Sigmoid colon (tissue), 7 donors: ENCODE data around the gene ATP6V1G1. TPM values are rescaled to one million over a fixed set of nuclear protein-coding genes. Genes with fewer than 3 reads are reported as not detected.

ENCODE experiments used
- DNase-seq: peaks from one replicate; pipeline ENCODE4 v3.0.0-alpha.2; 2019
- H3K27ac ChIP-seq, 4 donors: fragments of 200-600 bp; sonication (generic); one replicate each; pipeline ENCODE4 v1.5.1; 2016 to 2019; ENCODE audit warnings: mild to moderate bottlenecking in 1 of 4
- H3K27me3 ChIP-seq, 3 donors: fragments of 200-600 bp; sonication (generic); one replicate each; pipeline ENCODE4 v1.5.1; 2019; ENCODE audit warnings: mild to moderate bottlenecking in 1 of 3
- H3K36me3 ChIP-seq, 4 donors: fragments of 200-600 bp; sonication (generic); one replicate each; pipeline ENCODE4 v1.5.1; 2016 to 2019
- H3K4me1 ChIP-seq, 4 donors: fragments of 200-600 bp; sonication (generic); one replicate each; pipeline ENCODE4 v1.5.1; 2017 to 2019
- H3K4me3 ChIP-seq, 4 donors: fragments of 200-600 bp; sonication (generic); one replicate each; pipeline ENCODE4 v1.5.1; 2017 to 2019; ENCODE audit warnings: mild to moderate bottlenecking in 2 of 4, moderate library complexity in 1 of 4
- H3K9me3 ChIP-seq, 4 donors: fragments of 200-600 bp in 3 of 4; sonication (generic) in 3 of 4; one replicate each; pipeline versions ENCODE4 v1.5.1 to v1.6.1; 2013 to 2019
- CTCF ChIP-seq, 4 experiments: fragments of 450-650 bp in 3 of 4; fragments of 200-600 bp in 1 of 4; IDR thresholded peaks; one replicate each; pipeline ENCODE4 v1.5.1; 2016 to 2019; ENCODE audit warnings: antibody characterized with exemption in 4 of 4, mild to moderate bottlenecking in 3 of 4, moderate library complexity in 2 of 4
- EP300 ChIP-seq, 4 donors: sonication (generic); formaldehyde crosslinking; IDR thresholded peaks; one replicate each; pipeline ENCODE4 v1.6.1; 2017; ENCODE audit warnings: antibody characterized with exemption in 4 of 4
- POLR2A ChIP-seq, 2 donors: fragments of 450-650 bp; IDR thresholded peaks; one replicate each; pipeline ENCODE4 v1.6.1; 2016; ENCODE audit warnings: antibody characterized with exemption in 2 of 2, mild to moderate bottlenecking in 2 of 2, moderate library complexity in 2 of 2
- POLR2AphosphoS5 ChIP-seq, 4 donors: sonication (generic); formaldehyde crosslinking; IDR thresholded peaks; one replicate each; pipeline ENCODE4 v1.6.1; 2017; ENCODE audit warnings: antibody characterized with exemption in 4 of 4
- WGBS, 2 donors: extraction: QIAGEN DNeasy Blood & Tissue Kit; methylation state at CpG; one replicate each; pipeline ENCODE4 v1.1.7; 2013; 5-methylcytosine and 5-hydroxymethylcytosine counted together
- intact Hi-C: fragments of 100-400 bp; cut with DNase I; formaldehyde crosslinking; loops from one replicate; pipeline ENCODE4 v1.15.1; 2023
- polyA plus RNA-seq, 3 donors: library from polyadenylated mRNA; stranded (reverse); fragments of 200-250 nt; gene quantifications; one replicate each; pipeline ENCODE4 v1.2.3, GENCODE V29; 2013
- total RNA-seq, 4 donors: library from RNA; depleted of rRNA; stranded (reverse); fragments of >200 nt; gene quantifications; one replicate each; pipeline ENCODE4 v1.1.0, GENCODE V29; 2016
- donor health status: healthy with polysubstance abuse.
- donor health status: Bipolar disorder and iron deficiency.
- donor health status: healthy.

ATP6V1G1 gene, protein sequence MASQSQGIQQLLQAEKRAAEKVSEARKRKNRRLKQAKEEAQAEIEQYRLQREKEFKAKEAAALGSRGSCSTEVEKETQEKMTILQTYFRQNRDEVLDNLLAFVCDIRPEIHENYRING
- total RNA-seq (100 to 1,000 TPM; 124 to 185 (median 155) TPM), polyA plus RNA-seq (100 to 1,000 TPM; 114 to 256 (median 236) TPM)

- peaks cover 0 to 48% (median 45%) of the 10 kb centered on the region in 4 donors for H3K4me1 ChIP-seq
- 1% methylated on average over 52 of the region's 52 CpGs for WGBS, 2 donors
- H3K9me3 ChIP-seq, result no peaks in the 10 kb centered on the region
- H3K27ac ChIP-seq, result peak within 1 kb of the TSS; percentile 85 to 92 (median 90)
- H3K27me3 ChIP-seq, result no peaks in the 10 kb centered on the region
- peaks cover 0 to 2% (median 0%) of the 10 kb centered on the region in 4 donors for H3K36me3 ChIP-seq
- TF ChIP-seq CTCF (IDR thresholded peaks at IDR 0.05), result no peak
- TF ChIP-seq POLR2AphosphoS5 (IDR thresholded peaks at IDR 0.05), result peak; percentile 94 to 99 (median 98)
- TF ChIP-seq POLR2A (IDR thresholded peaks at IDR 0.05), result peak; percentile 86 to 93
- TF ChIP-seq EP300 (IDR thresholded peaks at IDR 0.05), result peak in 1 of 4 donors; percentile 64
- peak within 1 kb of the TSS; percentile 72 to 88 (median 76) for H3K4me3 ChIP-seq
- peak; percentile 100 for DNase-seq
- intact Hi-C loops, result loop anchor here (1.0 to 5.0 kb wide), 3 partner anchors 25 to 190 kb away; partner anchors contain the start of gene WHRN
Measured at GRCh38 chr9:114587345-114588202, at the start of gene ATP6V1G1. Gene ATP6V1G1, plus strand, starts transcription at chr9:114587769. Its CDS starts 70 bp downstream, at chr9:114587839.

DNA sequence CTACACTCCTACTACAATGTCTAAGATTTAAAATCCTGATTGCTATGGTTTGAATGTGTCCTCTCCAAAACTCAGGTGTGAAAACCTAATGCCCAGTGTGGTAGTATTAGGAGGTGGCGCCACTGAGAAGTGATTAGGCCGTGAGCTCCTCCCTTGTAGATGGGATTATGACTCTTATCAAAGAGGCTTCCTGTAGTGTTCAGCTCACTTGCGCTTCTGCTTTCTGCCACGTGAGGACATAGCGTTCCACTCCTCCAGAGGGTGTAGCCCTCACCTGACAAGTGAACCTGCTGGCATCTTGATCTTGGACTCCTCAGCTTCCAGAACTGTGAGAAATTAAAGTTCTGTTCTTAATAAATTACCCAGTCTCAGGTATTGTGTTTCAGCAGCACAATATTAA lies 49.3 kb upstream of the ATP6V1G1 start:
- WGBS, 2 donors, result 8 to 32% methylated on average over 5 of the region's 5 CpGs
- TF ChIP-seq CTCF (IDR thresholded peaks at IDR 0.05) (no peak), POLR2AphosphoS5 (IDR thresholded peaks at IDR 0.05) (no peak), POLR2A (IDR thresholded peaks at IDR 0.05) (no peak), EP300 (IDR thresholded peaks at IDR 0.05) (no peak)

GRCh38 chr9:114539701-114540380 lies 47.7 kb upstream of the ATP6V1G1 start:
- Histone ChIP-seq H3K27ac (no peak overlapping the region), H3K27me3 (no peaks in the 10 kb centered on the region), H3K9me3 (no peaks in the 10 kb centered on the region), H3K4me3 (no peak overlapping the region), H3K36me3 (no peaks in the 10 kb centered on the region), H3K4me1 (no peaks in the 10 kb centered on the region)
- intact Hi-C loops, result no loop called here
- TF ChIP-seq POLR2AphosphoS5 (IDR thresholded peaks at IDR 0.05) (no peak), POLR2A (IDR thresholded peaks at IDR 0.05) (no peak), EP300 (IDR thresholded peaks at IDR 0.05) (no peak), CTCF (IDR thresholded peaks at IDR 0.05) (no peak)
- 71 to 72% methylated on average over 9 of the region's 9 CpGs for WGBS, 2 donors
- DNase-seq, result no peak

More for the DNA sequence above, 49.3 kb upstream of the ATP6V1G1 start:
- Histone ChIP-seq H3K4me3 (no peak overlapping the region), H3K36me3 (no peaks in the 10 kb centered on the region), H3K27me3 (no peaks in the 10 kb centered on the region), H3K27ac (no peak overlapping the region), H3K4me1 (no peaks in the 10 kb centered on the region), H3K9me3 (no peaks in the 10 kb centered on the region)
- intact Hi-C loops, result no loop called here
- no peak for DNase-seq

DNA sequence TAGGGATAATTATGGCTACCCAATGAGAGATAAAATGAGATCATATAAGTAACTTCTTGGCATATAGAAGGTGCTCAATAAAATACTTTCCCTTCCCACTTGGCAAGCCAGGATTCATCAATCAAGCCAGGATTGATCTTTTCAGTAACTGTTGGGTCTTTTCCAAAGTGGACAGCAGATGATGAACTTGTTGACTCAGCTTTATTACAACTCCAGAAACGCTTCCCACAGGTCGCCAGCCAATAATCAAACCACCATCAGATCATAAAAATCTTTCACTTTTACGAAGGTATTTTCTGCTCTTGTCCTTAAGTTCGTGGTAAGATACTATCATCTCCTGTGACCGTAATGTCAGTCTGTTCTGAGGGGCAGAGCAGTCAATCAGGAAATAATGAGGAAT lies 42.5 kb upstream of the ATP6V1G1 start:
- 17 to 51% methylated on average over 5 of the region's 5 CpGs for WGBS, 2 donors
- no peaks in the 10 kb centered on the region for H3K4me1 ChIP-seq

More for the DNA sequence above, 42.5 kb upstream of the ATP6V1G1 start:
- Histone ChIP-seq H3K27me3 (no peaks in the 10 kb centered on the region), H3K9me3 (no peaks in the 10 kb centered on the region), H3K4me3 (no peak overlapping the region), H3K27ac (no peak overlapping the region), H3K36me3 (no peaks in the 10 kb centered on the region)
- no peak for DNase-seq
- TF ChIP-seq POLR2AphosphoS5 (IDR thresholded peaks at IDR 0.05), result no peak
- no peak for TF ChIP-seq POLR2A (IDR thresholded peaks at IDR 0.05)
- TF ChIP-seq CTCF (IDR thresholded peaks at IDR 0.05), result no peak
- no peak for TF ChIP-seq EP300 (IDR thresholded peaks at IDR 0.05)
- intact Hi-C loops, result no loop called here
